ENCODE measurements around the gene XRCC3. TPM values are rescaled to one million over a fixed set of nuclear protein-coding genes. Genes with fewer than 3 reads are reported as not detected.
"Not testable (repeated sequence)": the region's sequence is repeated elsewhere in the genome, so short reads cannot be mapped to it uniquely, and the experiment has no call there.

The XRCC3 gene
- total and polyA plus RNA-seq, 2 experiments from 2014 or later: 4.0 to 20.3 TPM

DNA sequence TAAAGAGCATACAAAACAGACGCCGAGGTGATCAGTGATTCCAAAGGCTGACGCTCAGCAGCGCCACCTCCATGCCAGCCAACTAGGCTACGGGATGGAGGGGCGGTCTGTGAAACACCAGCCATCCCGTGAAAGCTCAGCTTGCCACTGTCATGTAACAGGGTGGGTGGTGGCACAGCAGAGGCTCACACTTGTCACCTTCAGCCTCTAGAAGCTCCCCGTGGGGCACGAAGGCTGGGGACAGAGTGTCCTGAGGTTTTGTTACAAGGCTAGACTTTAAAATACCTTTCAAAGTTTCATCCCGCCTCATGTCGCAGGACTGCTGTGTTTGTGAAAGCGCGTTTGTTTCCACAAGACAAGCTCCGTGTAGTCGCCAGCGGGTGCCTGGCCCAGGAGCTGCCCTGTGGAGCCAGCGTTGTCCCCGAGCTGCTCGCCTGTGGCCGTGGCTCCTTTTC, 20.7 kb downstream of the XRCC3 start:
- DNase-seq: no peak
- no peak for TF ChIP-seq EZH2 (IDR thresholded peaks at IDR 0.05; ENCODE audit: insufficient read depth, poor library complexity, severe bottlenecking)
- TF ChIP-seq EZH2phosphoT487 (IDR thresholded peaks at IDR 0.05; ENCODE audit: insufficient read depth, low read depth): no peak
- H3K4me1 ChIP-seq (ENCODE audit: insufficient read depth): peaks cover 5% of the 10 kb centered on the region
- no peak overlapping the region for H3K9ac ChIP-seq
- in situ Hi-C loops (cut with MboI): no loop called here
- no peaks in the 10 kb centered on the region for H3K9me2 ChIP-seq (ENCODE audit: insufficient read depth)
- H3K27me3 ChIP-seq (replicated peaks; ENCODE audit: insufficient read depth): no peaks in the 10 kb centered on the region
- H3K27ac ChIP-seq: no peak overlapping the region
- no peaks in the 10 kb centered on the region for H3K9me3 ChIP-seq (ENCODE audit: low read depth)
- H3K4me3 ChIP-seq: no peak overlapping the region
- H3K79me2 ChIP-seq (ENCODE audit: insufficient read depth): peaks cover 98% of the 10 kb centered on the region
- peaks cover 18% of the 10 kb centered on the region for H3F3A ChIP-seq (ENCODE audit: insufficient read depth)
- H3K4me2 ChIP-seq (ENCODE audit: unreplicated experiment): no peak overlapping the region
- 89 to 90% methylated on average over 20 of the region's 20 CpGs for WGBS, 2 experiments (ENCODE audit: low coverage in 1 of 2, low lambda C conversion rate in 2 of 2, missing lambda C conversion rate in 2 of 2)
- no peak overlapping the region for H2AFZ ChIP-seq
- H3K36me3 ChIP-seq (ENCODE audit: low read depth): peaks cover 48% of the 10 kb centered on the region
- H4K20me1 ChIP-seq (ENCODE audit: insufficient read depth): no peaks in the 10 kb centered on the region

DNA sequence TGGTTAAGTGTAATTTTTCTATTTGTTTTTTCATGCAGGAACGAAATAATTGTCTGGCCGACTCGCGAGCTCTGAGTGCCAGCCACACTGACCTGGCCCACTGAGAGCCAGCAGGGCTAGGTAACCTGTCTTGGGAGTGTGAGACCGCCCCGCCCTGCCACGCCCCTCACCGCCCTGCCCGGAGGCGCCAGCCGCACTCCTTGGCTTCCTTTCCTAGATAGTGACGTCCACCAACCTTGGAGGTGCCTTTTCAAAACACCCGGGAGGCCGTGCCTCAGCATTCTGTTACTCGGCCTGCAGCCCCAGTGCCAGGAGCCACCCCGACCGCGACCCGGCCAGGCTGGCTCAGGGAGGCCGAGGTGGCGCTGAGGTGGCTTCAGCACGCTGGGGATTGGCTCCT, 21.7 kb downstream of the XRCC3 start:
- 85 to 92% methylated on average over 16 to 22 of the region's 22 CpGs for WGBS, 2 experiments (ENCODE audit: low coverage in 1 of 2, low lambda C conversion rate in 2 of 2, missing lambda C conversion rate in 2 of 2)
- H4K20me1 ChIP-seq (ENCODE audit: insufficient read depth): no peaks in the 10 kb centered on the region
- no peak overlapping the region for H3K4me3 ChIP-seq
- no peak overlapping the region for H3K9ac ChIP-seq
- TF ChIP-seq EZH2 (IDR thresholded peaks at IDR 0.05; ENCODE audit: insufficient read depth, poor library complexity, severe bottlenecking): no peak
- TF ChIP-seq EZH2phosphoT487 (IDR thresholded peaks at IDR 0.05; ENCODE audit: insufficient read depth, low read depth): no peak
- H3K79me2 ChIP-seq (ENCODE audit: insufficient read depth): peaks cover 100% of the 10 kb centered on the region
- in situ Hi-C loops (cut with MboI): no loop called here
- H3K27me3 ChIP-seq (replicated peaks; ENCODE audit: insufficient read depth): no peaks in the 10 kb centered on the region
- no peak overlapping the region for H2AFZ ChIP-seq
- H3K9me2 ChIP-seq (ENCODE audit: insufficient read depth): no peaks in the 10 kb centered on the region
- no peak overlapping the region for H3K27ac ChIP-seq
- H3K4me2 ChIP-seq (ENCODE audit: unreplicated experiment): no peak overlapping the region
- H3F3A ChIP-seq (ENCODE audit: insufficient read depth): peaks cover 29% of the 10 kb centered on the region
- no peaks in the 10 kb centered on the region for H3K9me3 ChIP-seq (ENCODE audit: low read depth)
- DNase-seq: no peak
- peaks cover 50% of the 10 kb centered on the region for H3K36me3 ChIP-seq (ENCODE audit: low read depth)
- H3K4me1 ChIP-seq (ENCODE audit: insufficient read depth): peaks cover 16% of the 10 kb centered on the region

DNA sequence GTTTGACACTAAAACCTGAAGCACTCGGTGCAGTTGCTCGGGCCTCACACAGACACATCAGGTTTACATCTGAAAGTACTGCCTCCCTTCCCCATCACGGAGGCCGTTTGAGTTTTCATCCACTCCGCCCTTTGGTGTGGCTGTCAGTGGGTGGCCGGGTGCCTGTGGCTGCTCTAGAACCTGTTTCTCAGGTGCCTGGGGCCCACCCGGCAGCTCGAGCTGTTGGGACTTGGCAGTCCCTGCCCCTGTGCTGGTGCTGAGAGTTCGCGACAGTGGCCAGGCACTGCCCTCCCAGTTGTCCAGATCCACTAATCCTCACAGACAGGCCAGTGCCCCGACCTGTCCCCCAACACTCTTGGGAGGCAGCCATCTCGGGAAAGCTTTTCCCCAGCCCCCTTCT, 22.4 kb downstream of the XRCC3 start:
- Histone ChIP-seq H3K27me3 (replicated peaks; ENCODE audit: insufficient read depth) (no peaks in the 10 kb centered on the region), H3K4me1 (ENCODE audit: insufficient read depth) (peaks cover 18% of the 10 kb centered on the region)

DNA sequence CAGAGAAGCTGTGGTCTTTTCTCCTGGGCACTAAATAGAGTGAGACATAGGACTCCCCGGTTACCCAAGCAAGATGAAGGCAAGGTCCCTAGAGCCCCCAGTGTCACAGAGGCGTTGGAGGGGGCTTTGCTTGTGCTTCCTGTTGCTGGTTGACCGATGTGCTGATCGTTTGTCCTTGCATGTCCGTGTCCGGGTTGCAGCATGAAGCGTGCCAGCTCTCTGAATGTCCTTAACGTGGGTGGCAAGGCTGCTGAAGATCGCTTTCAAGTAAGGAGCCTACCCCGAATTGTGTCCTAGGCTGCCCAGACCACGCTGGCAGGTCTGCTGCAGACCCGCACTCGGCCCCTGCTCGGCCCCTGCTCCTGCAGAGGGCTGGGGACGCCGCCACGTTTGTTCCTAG, 23.1 kb downstream of the XRCC3 start:
- Histone ChIP-seq H3K9me3 (ENCODE audit: low read depth) (no peaks in the 10 kb centered on the region), H3K9me2 (ENCODE audit: insufficient read depth) (no peaks in the 10 kb centered on the region), H4K20me1 (ENCODE audit: insufficient read depth) (no peaks in the 10 kb centered on the region), H3K9ac (no peak overlapping the region), H3K4me3 (no peak overlapping the region), H3K4me1 (ENCODE audit: insufficient read depth) (peaks cover 18% of the 10 kb centered on the region), H3K36me3 (ENCODE audit: low read depth) (peaks cover 62% of the 10 kb centered on the region), H2AFZ (no peak overlapping the region), H3K4me2 (ENCODE audit: unreplicated experiment) (no peak overlapping the region), H3K79me2 (ENCODE audit: insufficient read depth) (peaks cover 100% of the 10 kb centered on the region), H3F3A (ENCODE audit: insufficient read depth) (peaks cover 43% of the 10 kb centered on the region), H3K27ac (no peak overlapping the region), H3K27me3 (replicated peaks; ENCODE audit: insufficient read depth) (no peaks in the 10 kb centered on the region)
- TF ChIP-seq EZH2 (IDR thresholded peaks at IDR 0.05; ENCODE audit: insufficient read depth, poor library complexity, severe bottlenecking): no peak
- TF ChIP-seq EZH2phosphoT487 (IDR thresholded peaks at IDR 0.05; ENCODE audit: insufficient read depth, low read depth): no peak
- in situ Hi-C loops (cut with MboI): no loop called here
- WGBS, 2 experiments (ENCODE audit: low coverage in 1 of 2, low lambda C conversion rate in 2 of 2, missing lambda C conversion rate in 2 of 2): 95 to 97% methylated on average over 17 of the region's 17 CpGs
- no peak for DNase-seq

More for the DNA sequence above, 22.4 kb downstream of the XRCC3 start:
- H2AFZ ChIP-seq: no peak overlapping the region
- H3K9me3 ChIP-seq (ENCODE audit: low read depth): no peaks in the 10 kb centered on the region
- H4K20me1 ChIP-seq (ENCODE audit: insufficient read depth): no peaks in the 10 kb centered on the region
- DNase-seq: no peak
- H3F3A ChIP-seq (ENCODE audit: insufficient read depth): peaks cover 35% of the 10 kb centered on the region
- H3K27ac ChIP-seq: no peak overlapping the region
- no peak overlapping the region for H3K4me3 ChIP-seq
- H3K79me2 ChIP-seq (ENCODE audit: insufficient read depth): peaks cover 100% of the 10 kb centered on the region
- peaks cover 56% of the 10 kb centered on the region for H3K36me3 ChIP-seq (ENCODE audit: low read depth)
- no peak overlapping the region for H3K4me2 ChIP-seq (ENCODE audit: unreplicated experiment)
- WGBS, 2 experiments (ENCODE audit: low coverage in 1 of 2, low lambda C conversion rate in 2 of 2, missing lambda C conversion rate in 2 of 2): 68 to 75% methylated on average over 10 to 12 of the region's 12 CpGs
- H3K9me2 ChIP-seq (ENCODE audit: insufficient read depth): no peaks in the 10 kb centered on the region
- in situ Hi-C loops (cut with MboI): no loop called here
- H3K9ac ChIP-seq: no peak overlapping the region
- TF ChIP-seq EZH2phosphoT487 (IDR thresholded peaks at IDR 0.05; ENCODE audit: insufficient read depth, low read depth): no peak
- no peak for TF ChIP-seq EZH2 (IDR thresholded peaks at IDR 0.05; ENCODE audit: insufficient read depth, poor library complexity, severe bottlenecking)

DNA sequence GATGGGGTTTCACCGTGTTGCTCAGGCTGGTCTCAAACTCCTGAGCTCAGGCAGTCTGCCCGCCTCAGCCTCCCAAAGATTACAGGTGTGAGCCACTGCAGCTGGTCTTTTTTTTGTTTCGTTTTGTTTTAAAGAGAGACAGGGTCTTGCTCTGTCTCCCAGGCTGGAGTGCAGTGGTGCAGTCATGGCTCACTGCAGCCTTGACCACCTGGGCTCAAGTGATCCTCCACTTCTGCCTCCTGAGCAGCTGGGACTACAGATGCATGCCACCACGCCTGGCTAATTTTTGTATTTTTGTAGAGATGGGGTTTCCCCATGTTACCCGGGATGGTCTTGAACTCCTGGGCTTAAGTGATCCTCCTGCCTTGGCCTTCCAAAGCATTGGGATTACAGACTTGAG, 23.6 kb downstream of the XRCC3 start:
- H3K27ac ChIP-seq; DNase-seq; H3K9me2 ChIP-seq (ENCODE audit: insufficient read depth); H4K20me1 ChIP-seq (ENCODE audit: insufficient read depth); in situ Hi-C loops (cut with MboI); H3K9me3 ChIP-seq (ENCODE audit: low read depth); H3K4me3 ChIP-seq; H3K9ac ChIP-seq; H2AFZ ChIP-seq; H3K27me3 ChIP-seq (replicated peaks; ENCODE audit: insufficient read depth); H3K4me2 ChIP-seq (ENCODE audit: unreplicated experiment): not testable (repeated sequence)
- peaks cover 63% of the 10 kb centered on the region for H3K36me3 ChIP-seq (ENCODE audit: low read depth)
- 88 to 89% methylated on average over 5 of the region's 5 CpGs for WGBS, 2 experiments (ENCODE audit: low coverage in 1 of 2, low lambda C conversion rate in 2 of 2, missing lambda C conversion rate in 2 of 2)
- peaks cover 100% of the 10 kb centered on the region for H3K79me2 ChIP-seq (ENCODE audit: insufficient read depth)
- H3K4me1 ChIP-seq (ENCODE audit: insufficient read depth): peaks cover 18% of the 10 kb centered on the region
- H3F3A ChIP-seq (ENCODE audit: insufficient read depth): peaks cover 48% of the 10 kb centered on the region
